ENCODE measurements around the gene CHST11.

Gene CHST11

DNA sequence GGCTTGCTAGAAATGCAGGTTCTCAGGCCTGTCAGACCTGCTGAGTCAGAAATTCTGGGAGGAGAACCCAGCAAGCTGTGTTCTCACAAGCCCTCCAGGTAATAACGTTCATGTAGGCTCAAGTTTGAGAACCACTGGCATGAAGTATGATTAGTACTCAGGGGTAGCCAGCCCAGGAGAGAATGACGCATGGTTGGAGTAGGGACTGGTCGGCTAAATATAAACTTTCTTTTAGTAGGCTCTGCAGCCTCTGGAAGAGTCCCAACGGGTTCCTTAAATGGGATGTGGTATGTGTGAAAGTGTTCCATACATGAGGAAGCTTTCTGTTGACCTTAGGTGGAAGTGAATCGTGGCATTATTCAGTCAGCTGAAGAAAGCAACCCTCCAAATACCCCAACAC, 292.0 kb downstream of the CHST11 start:
- DNase-seq: no peak

DNA sequence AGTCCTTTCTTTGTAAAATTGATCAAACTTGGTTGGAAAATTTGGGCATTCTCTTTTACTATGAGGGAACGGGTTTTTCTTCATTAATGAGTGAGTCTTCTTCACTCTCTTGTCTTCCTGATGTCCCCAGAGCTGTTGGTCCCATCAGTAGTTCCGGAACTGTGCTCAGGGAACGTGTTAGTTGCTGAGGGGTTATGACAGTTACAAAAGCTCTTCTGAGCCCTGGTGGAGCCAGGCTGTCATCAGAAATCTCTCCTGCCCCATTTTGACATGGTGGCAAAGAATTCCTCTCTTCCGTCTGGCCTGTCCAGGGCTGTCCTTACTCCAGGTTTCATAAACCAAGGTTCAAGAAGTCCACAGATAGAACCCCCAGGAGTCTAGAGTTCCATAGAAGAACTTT, 292.8 kb downstream of the CHST11 start:
- DNase-seq: no peak

DNA sequence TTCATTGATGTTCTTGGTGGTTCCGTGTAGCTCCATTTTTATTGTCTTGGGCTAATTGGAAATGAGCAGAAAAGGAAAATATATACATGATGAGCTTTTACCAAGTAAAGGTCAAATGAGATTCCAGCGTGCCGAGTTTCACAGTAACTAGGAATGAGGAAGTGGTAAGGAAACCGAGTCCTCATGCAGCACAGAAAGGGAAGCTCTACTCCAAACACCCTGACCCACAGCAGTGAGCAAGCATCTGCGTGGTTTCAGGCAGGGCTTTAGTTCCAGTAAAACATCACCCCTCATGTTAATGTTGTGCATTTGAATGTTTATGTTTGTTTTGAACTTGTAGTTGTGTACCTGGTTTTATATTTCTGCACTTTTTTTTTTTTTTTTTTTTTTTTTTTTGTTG, 293.3 kb downstream of the CHST11 start:
- DNase-seq: no peak

GRCh38 chr12:104751120-104751519, 294.4 kb downstream of the CHST11 start:
- no peak for DNase-seq

DNA sequence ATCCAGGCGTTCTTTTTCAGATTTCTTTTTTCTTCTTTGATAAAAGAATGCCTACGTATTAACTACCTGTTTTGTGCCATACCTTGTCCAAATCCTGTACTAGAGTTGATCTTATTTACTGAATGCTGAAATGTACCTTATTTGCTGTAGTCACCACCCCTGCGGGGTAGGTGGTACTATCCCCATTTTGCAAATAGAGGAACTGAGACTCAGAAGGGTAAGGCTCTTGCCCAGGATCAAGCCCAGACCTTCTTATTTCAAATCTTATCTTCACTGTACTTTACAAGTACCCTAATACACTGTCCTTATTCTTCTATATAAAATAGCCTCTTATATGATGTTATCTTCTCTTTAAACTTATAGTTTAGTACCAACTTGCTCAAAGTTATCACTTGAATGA, 294.8 kb downstream of the CHST11 start:
- no peak for DNase-seq

DNA sequence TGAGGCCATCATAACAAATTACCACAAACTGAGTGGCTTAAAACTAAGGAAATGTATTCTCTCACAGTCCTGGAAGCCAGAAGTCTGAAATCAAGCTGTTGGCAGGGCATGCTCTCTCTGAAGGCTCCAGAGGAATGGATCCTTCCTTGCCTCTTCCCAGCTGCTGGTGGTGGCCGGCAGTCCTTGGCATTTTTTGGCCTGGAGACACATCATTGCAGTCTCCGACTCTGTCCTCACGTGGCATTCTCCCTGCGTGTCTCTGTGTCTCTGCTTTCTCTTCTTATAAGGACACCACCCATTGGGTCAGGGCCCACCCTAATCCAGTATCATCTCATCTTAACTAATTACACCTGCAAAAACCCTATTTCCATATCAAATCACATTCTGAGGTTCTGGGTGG, 295.3 kb downstream of the CHST11 start:
- DNase-seq: no peak

DNA sequence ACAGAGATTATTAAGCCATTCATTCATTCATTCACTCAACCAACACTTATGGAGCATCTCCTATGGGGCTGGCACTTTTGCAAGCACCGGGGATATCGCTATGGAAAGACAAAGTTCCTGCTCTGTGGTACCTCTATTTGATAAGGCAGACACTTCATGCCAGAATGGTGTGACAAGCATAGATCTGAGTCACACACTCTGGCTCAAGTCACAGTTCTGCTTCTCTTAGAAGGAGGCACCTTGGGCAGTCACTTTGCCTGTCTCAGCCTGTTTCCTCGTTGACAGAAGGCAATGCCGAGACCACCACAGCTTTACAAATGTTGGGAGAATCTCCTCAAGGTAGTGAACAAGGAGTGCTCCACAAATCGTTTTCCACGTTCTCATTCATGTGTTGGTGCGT, 296.1 kb downstream of the CHST11 start:
- no peak for DNase-seq

DNA sequence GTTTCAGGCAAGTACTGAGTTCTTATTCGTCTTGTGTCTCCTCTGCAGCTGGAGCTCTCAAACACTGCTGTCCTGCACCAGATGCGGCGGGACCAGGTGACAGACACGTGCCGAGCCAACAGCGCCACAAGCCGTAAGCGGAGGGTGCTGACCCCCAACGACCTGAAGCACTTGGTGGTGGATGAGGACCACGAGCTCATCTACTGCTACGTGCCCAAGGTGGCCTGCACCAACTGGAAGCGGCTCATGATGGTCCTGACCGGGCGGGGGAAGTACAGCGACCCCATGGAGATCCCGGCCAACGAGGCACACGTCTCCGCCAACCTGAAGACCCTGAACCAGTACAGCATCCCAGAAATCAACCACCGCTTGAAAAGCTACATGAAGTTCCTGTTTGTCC, 300.2 kb downstream of the CHST11 start:
- DNase-seq: no peak

DNA sequence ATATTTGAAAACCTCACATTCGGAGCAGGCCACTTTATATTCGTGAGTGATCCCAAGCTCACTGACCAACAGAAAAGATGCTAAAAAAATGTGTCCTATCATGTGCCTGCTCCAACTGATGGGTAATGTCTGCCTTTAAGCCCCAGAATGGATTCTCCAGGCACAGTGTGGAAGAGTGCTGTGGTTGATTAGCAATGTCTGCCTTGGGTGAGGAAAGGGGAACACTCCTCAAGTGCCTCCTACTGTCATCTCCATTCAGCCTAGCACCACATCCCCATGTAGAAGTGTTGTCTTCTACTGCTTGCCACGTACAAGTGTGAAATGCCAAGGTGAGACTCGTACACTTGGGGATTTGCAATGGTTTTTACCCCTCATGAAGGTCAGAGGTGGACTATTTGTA, 302.0 kb downstream of the CHST11 start:
- no peak for DNase-seq

DNA sequence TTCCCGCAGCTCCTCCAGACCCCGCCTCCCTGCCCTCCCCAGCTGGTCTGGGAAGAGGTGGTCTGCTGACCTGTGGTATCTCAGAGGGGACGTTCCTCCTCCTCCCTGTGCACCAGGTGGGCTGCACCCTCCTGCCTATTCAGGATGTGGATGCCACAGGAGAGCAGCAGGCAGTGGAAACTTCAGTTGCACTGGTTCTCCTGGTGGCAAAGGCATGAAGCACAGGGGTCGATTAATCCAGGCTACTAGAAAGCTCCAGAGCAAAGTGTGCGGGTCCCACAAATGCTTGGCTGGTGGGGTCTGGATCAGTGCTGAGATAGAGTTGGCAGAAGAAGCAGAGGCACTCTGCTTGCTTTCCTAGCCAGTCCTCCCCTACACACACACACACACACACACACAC, 304.3 kb downstream of the CHST11 start:
- no peak for DNase-seq

GRCh38 chr12:104761611-104762010, 304.9 kb downstream of the CHST11 start:
- DNase-seq: no peak

DNA sequence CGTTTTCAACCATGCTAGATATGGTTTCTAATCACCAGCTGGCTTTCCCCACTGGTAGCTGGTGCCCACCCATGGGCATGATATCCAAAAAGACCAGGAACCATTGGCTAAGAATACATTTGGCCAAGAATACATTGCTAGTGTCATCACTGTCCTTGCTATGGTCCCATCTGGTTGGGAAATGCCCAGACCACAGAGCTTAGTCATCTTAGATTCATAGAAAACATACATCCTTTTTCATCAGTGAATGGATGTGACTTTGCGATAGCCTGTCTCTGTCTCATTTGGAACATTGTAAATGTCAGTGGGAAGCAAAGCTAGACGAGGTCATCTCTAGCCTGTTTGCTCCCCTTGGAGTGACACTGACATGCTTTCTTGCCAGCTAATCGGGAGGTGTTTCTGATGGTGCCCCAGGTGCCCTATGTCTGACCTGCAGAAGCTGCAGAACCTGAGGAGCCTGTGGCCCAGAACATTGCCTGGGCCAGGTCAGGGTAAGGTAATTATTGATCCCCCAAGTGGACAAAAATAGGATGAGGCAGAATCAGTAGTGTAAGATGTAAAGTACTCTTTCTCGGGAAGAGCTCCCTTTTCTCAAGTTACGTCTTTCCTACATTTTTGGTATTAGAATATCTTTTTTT, 306.5 kb downstream of the CHST11 start:
- no peak for DNase-seq

DNA sequence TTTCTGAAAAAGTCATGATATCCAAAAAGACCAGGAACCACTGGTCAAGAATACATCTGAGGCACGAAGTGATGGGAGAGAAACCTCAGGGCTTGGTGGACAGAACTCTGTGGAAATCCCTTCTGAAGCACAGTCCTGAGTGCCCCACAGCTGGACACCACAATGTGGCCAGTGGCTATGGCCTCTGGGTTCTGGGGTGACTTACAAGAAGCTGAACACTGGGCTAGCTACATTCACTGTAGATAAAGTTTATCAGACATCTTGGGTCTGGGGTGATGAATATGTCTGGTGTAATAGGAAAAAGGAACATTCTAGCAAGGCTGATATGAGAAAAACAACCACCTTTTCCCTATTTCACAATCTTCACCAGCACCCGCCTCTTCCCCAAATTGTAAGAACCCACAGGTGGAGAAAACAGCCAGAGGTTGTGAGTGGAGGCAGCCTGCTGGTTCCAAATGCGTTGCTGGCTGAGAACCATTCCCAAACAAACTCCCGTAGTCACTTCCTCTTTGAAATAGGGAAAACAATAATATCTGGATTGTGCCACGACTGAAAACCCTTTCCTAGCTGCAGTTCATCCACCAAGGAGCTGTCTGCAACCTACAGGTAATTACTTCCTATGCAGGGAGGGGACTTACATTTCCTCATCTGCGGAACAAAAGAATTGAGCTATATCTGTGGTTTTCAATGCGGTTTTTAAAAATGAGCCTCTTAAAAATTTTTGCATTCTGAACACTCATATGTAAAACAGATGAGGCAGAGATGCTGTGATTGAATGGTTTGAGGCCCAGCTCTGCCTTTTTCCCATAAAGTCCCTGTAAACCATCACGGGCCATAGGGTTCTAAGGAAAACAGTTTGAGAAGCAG, 307.7 kb downstream of the CHST11 start:
- no peak for DNase-seq

DNA sequence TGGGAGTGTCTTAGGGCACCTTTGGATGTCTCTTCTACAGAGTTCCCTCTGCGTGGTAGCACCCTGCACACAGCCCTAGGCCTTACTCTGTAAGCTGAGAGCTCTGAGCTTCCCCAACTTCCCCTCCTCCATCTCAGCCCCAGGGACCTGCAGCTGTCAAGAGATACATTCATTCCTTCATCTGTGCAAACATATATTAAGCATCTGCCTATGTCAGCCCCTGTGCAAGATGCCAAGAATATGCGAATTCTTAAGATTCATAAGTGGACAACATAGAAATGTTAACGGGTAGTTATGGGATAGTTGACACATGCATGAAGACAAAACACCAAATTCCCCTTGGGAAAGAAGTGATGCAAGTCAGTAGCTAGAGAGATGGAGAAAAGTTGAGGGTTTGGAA, 310.5 kb downstream of the CHST11 start:
- no peak for DNase-seq

DNA sequence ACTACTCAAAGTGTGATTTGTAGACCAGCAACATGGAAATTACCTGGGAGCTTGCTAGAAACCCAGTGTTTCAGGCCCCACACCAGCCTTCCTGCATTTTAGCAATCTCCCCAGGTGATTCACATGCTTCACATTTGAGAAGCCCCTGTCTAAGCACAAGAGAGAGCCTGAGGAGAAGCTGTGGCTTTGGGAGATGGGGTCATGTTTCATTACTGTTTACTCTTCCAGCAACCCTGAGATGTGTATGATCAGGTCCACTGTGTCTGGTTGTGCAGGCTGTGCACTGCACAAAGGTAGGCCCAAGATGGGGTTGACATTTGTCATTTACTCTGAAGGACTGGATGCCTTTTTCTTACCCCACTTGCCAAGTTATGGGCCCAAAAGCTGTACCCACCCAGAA, 311.3 kb downstream of the CHST11 start:
- no peak for DNase-seq

DNA sequence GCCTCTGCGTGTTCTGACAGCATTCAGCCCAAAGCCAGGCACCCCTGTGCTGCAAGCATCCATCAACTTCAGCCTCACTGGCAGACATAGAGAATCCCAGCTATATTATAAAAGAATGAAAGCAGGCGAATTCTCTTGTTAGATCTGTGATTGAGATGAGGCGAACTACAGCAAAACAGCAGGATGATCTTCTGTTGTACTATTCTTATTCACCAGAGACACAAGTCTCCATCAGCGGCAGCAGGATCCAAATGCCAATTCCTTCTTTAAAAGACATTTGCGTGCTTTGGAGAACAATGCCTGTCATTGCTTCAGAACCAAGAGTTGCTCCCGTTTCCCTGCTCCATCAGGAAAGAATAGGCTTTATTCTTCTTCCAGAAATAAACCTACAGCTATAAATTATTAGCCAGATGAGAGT, 312.4 kb downstream of the CHST11 start:
- no peak for DNase-seq

DNA sequence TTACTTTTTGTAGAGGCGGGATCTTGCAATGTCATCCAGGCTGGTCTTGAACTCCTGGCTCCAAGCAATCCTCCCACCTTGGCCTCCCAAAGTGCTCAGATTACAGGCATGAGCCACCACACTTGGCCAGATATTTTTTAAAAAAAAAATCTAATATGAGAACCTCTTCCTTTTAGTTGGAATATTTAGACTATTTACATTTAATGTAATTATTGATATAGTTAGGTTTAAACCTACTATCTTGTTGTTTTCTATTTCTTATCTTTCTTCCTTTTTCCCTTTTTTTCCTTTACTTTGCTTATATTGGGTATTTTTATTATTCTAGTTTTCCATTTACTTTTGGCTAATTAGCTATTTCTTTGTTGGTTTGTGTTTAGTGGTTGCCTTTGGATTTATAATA, 315.6 kb downstream of the CHST11 start:
- DNase-seq: no peak

GRCh38 chr12:104775731-104776231, 319.0 kb downstream of the CHST11 start:
- DNase-seq: no peak

DNA sequence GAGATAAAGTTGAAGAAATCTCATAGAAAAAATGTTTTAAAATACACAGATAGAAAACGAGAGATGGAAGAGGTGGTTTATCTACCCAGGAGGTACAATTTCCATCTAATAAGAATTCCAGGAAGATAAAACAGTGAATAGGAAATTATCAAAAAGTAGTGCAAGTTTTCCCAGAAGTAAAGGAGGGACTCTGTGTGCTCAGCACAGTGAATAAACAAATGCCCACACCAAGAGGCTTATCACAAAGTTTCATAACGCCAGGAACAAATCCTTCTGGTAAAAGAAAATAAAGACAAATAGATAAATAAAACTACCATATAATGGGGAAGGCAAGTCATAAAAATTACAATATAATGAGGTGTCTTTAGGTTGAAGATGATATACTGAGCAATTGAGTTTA, 322.4 kb downstream of the CHST11 start:
- DNase-seq: no peak

DNA sequence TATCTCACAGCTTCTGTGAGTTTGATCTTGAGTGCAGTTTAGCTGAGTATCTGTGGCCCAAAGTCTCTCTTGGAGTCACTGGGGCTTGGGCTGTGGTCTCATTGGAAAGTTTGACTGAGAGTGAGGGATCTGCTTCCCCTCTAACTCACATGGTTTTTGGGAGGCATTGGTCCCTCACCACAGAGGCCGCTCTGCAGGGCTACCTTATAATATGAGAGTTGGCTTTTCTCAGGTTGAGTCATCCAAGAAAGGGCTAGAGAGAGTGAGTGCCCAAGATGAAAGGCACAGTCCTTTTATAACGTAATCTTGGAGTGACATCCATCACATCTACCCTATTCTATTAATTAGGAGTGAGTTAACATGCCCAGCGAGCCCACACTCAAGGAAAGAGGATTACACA, 325.5 kb downstream of the CHST11 start:
- DNase-seq: no peak

DNA sequence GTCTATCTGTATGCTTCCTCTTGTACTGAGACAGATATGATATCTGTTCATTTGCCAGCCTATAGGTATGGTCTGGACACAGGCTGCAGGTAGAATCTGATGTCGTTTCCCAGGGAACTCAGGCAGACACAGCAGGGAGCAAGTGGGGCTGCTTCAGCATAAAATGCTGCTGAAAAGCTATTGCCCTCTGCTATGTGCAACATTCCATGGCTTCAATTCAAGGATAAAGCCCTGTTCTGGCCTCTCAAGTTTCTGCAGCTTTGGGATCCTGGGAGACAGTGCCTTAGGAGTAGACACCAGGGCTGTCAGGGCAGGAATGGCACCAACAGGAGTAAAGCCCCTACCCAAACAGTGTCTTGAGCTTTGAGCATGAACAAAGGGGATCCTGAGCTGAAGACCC, 327.8 kb downstream of the CHST11 start:
- DNase-seq: no peak

GRCh38 chr12:104785886-104786285, 329.1 kb downstream of the CHST11 start:
- DNase-seq: no peak

- DNase-seq: no peak
These were observed 329.6 kb downstream of the CHST11 start for GRCh38 chr12:104786352-104786751.

DNA sequence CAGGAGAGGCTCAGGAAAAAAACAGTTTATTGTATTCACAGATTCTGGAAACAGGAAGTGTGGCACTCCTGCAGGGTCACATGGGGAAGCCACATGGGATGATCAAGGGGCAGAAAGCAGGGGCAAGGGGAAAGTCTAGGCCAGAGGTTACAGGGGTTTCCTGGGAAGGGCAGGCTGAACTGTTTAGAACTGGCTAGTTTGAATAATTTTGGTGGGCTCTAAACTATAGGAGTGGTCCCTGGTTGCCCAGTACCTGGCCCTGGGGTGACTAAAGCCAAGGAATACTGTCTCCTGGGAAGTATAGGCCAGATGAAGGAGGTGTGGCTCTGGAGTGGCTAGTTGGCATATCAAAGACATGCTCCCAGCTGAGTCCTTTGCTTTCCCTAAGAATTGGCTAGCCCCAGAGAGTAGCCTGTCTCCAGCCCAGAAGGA, 332.1 kb downstream of the CHST11 start:
- no peak for DNase-seq
